Measurements from ENCODE around the gene MGAT1.

DNA sequence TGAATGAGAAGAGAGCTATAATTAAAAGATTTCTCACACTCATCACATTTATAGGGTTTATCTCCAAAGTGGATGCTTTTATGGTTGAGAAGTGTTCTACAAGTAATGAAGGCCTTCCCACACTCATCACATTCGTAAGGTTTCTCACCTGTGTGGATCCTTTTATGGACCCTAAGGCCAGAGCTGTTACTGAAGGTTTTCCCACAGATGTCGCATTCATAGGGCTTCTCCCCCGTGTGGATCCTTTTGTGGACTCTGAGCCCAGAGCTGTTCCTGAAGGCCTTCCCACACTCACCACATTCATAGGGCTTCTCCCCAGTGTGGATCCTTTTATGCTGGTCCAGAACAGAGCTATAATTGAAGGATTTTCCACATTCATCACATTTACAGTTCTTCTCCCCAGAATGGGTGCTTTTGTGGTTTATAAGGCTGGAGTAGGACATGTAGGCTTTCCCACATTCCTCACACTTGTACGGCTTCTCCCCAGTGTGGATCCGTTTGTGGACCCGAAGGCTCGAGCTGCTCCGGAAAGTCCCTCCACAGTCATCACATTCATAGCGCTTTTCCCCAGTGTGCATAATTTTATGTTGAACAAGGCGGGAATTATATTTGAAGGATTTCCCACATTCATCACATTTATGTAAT lies 48.0 kb upstream of the MGAT1 start:
- TF ChIP-seq CTCF (IDR thresholded peaks at IDR 0.05; ENCODE audit: insufficient read depth, low read length) (no peak), SPI1 (IDR thresholded peaks at IDR 0.05; ENCODE audit: borderline replicate concordance, low read depth) (no peak)
